ENCODE measurements around the gene CCDC60.

CCDC60 gene

DNA sequence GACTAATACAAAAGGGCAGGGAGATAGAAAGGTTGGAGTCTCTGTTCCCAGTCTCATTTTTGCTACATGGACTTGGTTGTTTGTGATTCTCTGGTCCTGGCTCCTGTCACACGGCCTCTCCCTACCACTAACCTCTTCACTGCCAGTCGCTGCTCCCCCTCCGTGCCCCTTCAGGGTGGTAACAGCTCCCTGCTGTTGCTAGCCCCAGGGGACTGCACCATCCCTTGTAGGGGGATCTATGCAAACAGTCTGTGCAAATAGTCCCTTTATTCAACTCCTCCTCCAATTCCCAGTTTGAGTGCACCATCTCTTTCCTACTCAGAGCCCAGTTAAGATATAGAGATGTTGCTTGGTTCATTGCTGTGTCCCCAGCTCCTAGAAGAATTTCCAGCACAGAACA is 51.1 kb downstream of the CCDC60 start:
- no peak for DNase-seq (ENCODE audit: low spot score)
- TF ChIP-seq CTCF (IDR thresholded peaks at IDR 0.05; ENCODE audit: extremely low read depth, insufficient read depth, missing control alignments) = no peak
- in situ Hi-C loops (cut with MboI; ENCODE audit: low pct_unique_long_range_greater_than_20kb, low sequenced_read_pairs, unreplicated experiment) = no loop called here

DNA sequence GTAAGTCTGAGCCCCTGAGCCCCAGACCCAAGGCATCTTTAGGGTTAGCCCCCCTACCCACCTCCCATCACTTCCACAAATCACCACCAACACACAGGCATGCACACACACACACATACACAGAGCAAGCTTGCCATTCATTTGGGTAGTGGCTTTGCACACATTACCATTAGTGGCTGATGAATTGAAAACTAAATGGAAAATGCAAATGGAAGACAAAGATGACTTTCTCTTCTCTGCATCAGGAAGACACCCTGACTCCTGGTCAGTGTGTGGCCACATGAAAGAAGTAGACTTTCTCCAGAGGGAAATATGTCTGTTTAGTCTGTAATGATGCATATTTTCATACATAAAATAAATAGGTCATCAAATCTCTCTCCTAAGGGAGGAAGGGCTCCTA is 55.2 kb downstream of the CCDC60 start:
- no peak for TF ChIP-seq CTCF (IDR thresholded peaks at IDR 0.05; ENCODE audit: extremely low read depth, insufficient read depth, missing control alignments)
- in situ Hi-C loops (cut with MboI; ENCODE audit: low pct_unique_long_range_greater_than_20kb, low sequenced_read_pairs, unreplicated experiment) = no loop called here
- DNase-seq (ENCODE audit: low spot score) = no peak

DNA sequence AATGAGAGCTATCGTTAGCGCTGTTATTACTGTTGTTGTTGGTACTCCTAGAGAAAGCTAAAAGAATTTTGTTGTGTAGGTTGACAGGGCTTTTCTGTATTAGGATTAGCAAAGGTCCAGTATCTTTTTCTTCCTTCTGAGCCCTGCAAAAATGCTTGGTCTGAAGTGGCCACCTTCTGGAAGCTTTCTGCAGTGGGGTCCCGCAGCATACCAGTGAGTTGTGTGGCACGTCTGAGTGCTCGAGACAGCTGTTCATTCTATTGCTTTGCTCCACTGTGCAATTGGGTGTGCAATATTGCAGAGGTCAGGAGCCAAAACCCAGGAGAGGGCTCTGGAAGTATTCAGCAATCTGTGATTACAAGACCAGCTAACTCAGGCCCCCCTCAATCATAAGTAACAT is 57.1 kb downstream of the CCDC60 start:
- in situ Hi-C loops (cut with MboI; ENCODE audit: low pct_unique_long_range_greater_than_20kb, low sequenced_read_pairs, unreplicated experiment) = no loop called here
- DNase-seq (ENCODE audit: low spot score) = no peak
- TF ChIP-seq CTCF (IDR thresholded peaks at IDR 0.05; ENCODE audit: extremely low read depth, insufficient read depth, missing control alignments) = no peak

GRCh38 chr12:119393677-119394076 is 59.1 kb downstream of the CCDC60 start:
- no peak for TF ChIP-seq CTCF (IDR thresholded peaks at IDR 0.05; ENCODE audit: extremely low read depth, insufficient read depth, missing control alignments)
- in situ Hi-C loops (cut with MboI; ENCODE audit: low pct_unique_long_range_greater_than_20kb, low sequenced_read_pairs, unreplicated experiment) = no loop called here
- no peak for DNase-seq (ENCODE audit: low spot score)

- in situ Hi-C loops (cut with MboI; ENCODE audit: low pct_unique_long_range_greater_than_20kb, low sequenced_read_pairs, unreplicated experiment) = no loop called here
- DNase-seq (ENCODE audit: low spot score) = no peak
Observed at GRCh38 chr12:119397540-119397939, 63.0 kb downstream of the CCDC60 start.

DNA sequence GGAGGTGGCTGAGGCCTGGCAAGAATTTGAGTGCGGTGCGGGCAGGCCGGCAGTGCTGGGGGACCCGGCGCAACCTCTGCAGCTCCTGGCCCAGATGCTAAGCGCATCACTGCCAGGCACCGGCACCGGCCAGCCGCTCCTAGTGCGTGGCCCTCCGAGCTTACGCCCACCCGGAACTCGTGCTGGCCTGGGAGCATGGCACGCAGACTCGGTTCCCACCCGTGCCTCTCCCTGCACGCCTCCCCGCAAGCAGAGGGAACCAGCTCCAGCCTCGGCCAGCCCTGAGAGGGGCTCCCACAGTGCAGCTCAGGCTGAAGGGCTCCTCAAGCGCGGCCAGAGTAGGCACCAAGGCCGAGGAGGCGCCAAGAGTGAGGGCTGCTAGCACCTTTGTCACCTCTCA is 63.7 kb downstream of the CCDC60 start:
- in situ Hi-C loops (cut with MboI; ENCODE audit: low pct_unique_long_range_greater_than_20kb, low sequenced_read_pairs, unreplicated experiment) = no loop called here
- DNase-seq (ENCODE audit: low spot score) = no peak
- TF ChIP-seq CTCF (IDR thresholded peaks at IDR 0.05; ENCODE audit: extremely low read depth, insufficient read depth, missing control alignments) = no peak

More at GRCh38 chr12:119397540-119397939, 63.0 kb downstream of the CCDC60 start:
- no peak for TF ChIP-seq CTCF (IDR thresholded peaks at IDR 0.05; ENCODE audit: extremely low read depth, insufficient read depth, missing control alignments)

DNA sequence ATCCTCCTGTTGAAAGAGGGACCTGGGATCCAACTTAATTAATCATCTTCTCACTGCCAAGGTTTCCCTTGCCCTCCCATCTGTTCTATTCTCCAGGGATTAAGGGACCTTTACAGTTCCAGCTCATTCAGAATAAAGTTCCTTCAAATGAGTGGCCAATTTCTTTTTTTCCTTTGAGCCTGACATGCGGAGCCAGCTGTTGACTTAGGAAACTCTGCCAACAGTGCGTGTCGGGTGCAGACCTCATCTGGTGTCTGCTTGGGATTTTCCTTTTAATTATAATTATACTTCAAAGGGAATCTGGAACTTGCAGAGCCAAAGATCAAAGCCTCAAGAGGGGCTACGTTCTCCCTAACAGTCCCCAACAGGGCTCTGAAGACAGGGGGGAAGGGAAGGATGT is 64.8 kb downstream of the CCDC60 start:
- TF ChIP-seq CTCF (IDR thresholded peaks at IDR 0.05; ENCODE audit: extremely low read depth, insufficient read depth, missing control alignments) = no peak
- in situ Hi-C loops (cut with MboI; ENCODE audit: low pct_unique_long_range_greater_than_20kb, low sequenced_read_pairs, unreplicated experiment) = no loop called here
- no peak for DNase-seq (ENCODE audit: low spot score)
